Stimulated activated CD4-positive, alpha-beta T cell treated with anti-CD3 and anti-CD28 coated beads, Interleukin-2, amount 100 ng/mL, for 4 hours (primary cell): Measurements from ENCODE around the gene HOOK2.

Source experiments
- DNase-seq: peaks from one replicate; pipeline ENCODE4 v3.0.0-alpha.2; 2020; ENCODE audit warnings: low read depth

HOOK2 gene

GRCh38 chr19:12783291-12783848, 8.0 kb upstream of the HOOK2 start:
- DNase-seq = no peak

DNA sequence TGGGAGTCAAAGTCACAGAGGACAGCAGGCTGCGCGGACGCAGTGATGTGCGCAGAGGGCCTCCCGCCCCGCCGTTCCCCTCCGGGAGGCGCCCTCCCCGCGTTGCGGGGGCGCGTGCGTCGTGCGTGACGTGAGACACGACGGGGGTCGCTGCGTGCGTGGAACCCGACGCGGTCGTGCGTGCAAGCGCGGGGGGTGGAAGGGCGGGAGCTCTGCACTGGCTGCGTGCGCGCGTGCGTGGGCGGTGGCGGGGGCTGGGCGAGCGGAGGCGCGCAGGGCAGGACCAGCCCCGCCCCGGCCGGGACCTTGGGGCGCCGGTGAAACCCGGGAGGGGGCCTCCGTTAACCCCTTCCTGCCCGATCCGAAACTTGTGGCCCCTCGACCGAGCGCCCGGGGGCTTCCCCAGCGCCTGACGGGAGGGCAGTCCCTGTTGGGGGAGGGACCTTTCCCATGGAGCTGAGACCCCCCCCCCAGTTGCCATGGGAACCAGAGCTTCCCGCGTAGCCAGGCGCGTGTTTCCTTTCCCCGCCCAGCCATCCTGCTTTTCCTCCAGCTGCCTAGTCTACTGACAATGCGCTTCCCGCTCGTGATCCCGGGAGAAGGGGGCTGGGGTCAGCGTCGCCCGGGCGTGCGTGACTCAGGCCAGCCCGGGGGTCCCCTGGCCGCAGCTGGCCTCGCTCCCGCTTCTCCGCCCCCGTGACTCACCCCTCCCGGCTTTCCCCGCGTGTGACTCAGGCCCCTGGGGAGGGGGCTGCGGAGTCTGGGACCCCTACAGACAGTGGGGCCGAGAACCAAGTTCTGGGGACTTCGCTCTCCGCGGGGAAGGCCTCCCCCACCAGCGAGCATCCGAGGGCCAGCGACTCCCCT, 7.3 kb upstream of the HOOK2 start:
- peak; percentile 92 for DNase-seq

DNA sequence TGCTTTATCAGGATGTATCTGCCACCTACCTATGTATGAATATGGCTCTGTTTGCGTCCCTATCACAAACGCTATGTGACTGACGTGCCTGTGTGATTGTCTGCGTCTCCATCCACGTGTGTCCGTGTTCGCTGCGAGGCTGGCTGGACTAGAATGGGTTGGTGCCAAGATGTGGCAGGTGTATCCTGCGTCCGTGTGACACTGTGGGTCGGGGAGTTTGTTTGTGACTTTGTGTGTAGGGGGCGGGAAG, 6.7 kb upstream of the HOOK2 start:
- DNase-seq = no peak

GRCh38 chr19:12779162-12779993, 4.0 kb upstream of the HOOK2 start:
- no peak for DNase-seq

- DNase-seq = no peak
Measured at GRCh38 chr19:12778905-12779161, 3.5 kb upstream of the HOOK2 start.

- no peak for DNase-seq
Measured at GRCh38 chr19:12778017-12778904, 2.9 kb upstream of the HOOK2 start.

DNA sequence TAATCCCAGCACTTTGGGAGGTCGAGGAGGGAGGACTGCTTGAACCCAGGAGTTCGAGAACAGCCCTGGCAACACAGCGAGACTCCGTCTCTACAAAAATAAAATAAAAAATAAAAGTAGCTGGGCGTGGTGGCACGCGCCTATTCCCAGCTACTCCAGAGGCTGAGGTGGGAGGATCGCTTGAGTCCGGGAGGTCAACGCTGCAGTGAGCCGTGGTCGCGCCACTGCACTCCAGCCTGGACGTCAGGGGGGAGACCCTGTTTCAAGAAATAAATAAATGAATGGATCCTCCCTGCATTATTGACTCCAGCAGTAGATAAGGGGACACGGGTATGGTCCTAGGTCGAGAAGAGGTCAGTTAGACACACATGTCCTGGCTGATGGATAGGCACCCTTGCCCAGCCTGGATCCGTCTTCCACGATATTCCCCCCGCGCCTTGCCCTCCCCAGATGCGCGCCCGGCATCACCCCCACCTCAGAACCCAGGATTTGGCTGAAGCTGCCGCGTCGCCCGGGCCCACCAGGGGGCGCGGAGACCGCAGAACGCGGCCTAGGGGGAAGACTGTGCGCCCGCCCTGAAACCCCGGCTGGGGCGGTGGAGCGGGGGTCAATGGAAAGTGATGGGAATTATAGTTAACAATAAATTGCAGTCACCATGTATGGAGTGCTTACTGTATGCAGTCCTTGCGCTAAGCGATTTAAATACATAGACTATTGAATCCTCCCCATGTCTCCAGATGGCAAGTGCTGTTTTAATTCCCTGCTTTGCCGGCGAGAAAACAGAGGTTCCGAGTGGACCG, 2.1 kb upstream of the HOOK2 start:
- peak; percentile 69 for DNase-seq

GRCh38 chr19:12773571-12773970, 1.8 kb downstream of the HOOK2 start:
- DNase-seq = no peak

DNA sequence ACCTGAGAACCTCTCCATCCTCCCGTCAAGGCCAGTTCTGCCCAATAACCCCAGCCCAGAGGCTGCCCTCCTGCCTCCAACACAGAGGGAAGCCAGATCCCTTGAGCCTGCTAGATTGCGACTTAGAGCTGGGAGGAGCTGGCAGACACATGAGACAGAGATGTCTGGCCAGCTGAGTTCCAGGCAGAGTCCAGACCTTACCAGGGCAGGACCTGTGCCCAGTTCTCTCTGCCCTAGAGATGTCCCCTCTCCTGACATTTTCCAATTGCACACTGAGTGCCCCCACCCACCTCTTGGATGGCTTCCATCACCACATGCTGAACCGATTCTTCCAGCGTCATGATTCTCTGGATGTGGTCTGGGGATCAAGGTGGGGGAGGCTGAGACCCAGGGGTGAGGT, 3.0 kb downstream of the HOOK2 start:
- no peak for DNase-seq

DNA sequence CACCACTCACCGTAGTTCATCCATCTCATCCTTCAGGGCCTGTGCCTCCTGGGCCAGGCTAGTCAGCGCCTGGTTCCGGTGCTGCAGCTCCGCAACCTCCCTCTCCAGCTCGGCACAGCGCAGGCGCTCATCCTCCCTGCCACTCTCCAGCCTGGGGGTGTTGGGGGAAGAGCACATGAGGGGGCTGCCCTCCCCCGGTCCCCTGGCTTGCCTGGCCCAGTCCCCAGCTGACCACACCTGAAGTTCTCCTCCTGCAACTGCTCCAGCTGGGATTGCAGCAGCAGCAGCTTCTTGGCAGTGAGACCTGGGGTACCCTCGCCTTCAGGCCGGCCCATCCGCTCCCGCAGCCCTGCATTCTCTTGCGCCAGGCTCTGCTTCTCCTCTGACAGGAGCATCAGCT, 4.4 kb downstream of the HOOK2 start:
- no peak for DNase-seq

GRCh38 chr19:12769689-12770088, 5.7 kb downstream of the HOOK2 start:
- peak; percentile 67 for DNase-seq

DNA sequence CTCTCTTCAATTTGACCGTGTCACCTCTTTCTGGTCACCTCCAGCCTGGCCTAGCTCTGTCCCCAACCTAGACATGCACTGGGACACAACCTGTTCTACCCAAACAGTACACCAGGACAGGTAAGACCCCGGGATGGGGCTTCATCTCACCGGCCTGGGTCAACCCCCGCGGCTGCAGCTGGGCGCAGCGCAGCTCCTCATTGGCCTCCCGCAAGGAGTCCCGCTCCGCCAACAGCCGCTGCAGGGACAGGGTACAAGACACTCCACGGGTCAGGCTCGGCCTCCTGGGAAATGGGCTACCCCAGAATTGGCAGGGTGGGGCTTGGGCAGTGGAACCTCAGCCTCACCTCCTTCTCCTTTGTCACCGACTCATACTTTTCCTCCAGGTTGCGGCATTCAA, 7.7 kb downstream of the HOOK2 start:
- no peak for DNase-seq

GRCh38 chr19:12767150-12767549, 8.2 kb downstream of the HOOK2 start:
- no peak for DNase-seq

- no peak for DNase-seq
Measured at GRCh38 chr19:12766051-12766521, 9.3 kb downstream of the HOOK2 start.

DNA sequence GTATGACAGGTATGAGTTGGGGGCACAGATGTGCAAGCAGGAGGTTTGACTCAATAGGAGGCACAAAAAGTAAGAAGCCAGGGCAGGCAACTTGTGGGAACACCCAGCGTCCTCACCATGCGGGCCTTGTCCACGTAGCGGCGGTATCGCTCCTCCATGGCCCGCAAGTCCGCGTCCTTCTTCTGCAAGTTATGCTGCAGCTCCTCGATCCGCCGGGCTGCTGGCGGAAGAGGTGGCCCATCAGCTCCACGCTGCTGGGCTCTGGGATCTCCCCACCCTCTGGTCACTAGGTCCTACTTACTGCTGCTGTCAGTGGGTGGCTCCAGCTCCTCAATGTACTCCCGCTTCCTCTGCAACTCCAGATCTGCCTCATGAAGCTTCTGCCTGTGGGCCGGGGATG, 10.7 kb downstream of the HOOK2 start:
- DNase-seq = no peak

DNA sequence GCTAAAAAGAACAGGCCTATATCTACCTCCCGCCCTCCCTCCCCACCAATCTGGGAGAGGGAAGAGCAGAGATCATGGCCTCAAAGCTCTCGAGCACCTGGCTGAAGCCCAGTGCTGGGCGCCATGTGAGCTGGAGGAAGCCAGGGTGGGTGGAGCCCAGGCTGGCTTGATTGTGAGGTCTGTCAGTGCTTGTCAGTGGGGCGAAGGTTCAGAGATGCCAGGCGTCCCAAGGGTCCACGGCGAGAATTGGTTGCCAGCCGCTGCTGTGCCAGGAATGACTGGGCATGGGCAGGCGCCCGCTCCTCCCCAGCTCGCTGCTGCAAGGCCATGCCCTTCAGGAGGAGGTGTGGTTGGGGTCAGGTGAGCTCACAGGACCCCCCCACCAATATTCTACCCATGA, 12.3 kb downstream of the HOOK2 start:
- no peak for DNase-seq

DNA sequence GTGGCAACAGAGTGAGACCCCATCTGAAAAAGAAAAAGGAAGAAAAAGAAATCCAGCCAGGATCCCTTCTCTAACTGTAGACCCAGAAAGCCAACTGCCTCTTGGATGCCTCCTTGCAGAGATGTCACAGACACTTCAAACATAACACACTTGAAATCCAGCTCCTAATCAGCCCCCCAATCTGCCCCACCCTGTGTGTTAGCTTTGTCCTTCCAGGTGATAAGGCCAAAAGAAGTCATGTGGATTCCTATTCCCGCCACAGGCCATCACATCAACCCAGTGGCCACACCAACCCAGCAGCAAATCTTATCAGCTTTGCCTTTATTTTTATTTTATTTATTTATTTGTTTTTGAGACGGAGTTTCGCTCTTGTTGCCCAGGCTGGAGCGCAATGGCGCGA, 15.7 kb downstream of the HOOK2 start:
- DNase-seq = no peak

DNA sequence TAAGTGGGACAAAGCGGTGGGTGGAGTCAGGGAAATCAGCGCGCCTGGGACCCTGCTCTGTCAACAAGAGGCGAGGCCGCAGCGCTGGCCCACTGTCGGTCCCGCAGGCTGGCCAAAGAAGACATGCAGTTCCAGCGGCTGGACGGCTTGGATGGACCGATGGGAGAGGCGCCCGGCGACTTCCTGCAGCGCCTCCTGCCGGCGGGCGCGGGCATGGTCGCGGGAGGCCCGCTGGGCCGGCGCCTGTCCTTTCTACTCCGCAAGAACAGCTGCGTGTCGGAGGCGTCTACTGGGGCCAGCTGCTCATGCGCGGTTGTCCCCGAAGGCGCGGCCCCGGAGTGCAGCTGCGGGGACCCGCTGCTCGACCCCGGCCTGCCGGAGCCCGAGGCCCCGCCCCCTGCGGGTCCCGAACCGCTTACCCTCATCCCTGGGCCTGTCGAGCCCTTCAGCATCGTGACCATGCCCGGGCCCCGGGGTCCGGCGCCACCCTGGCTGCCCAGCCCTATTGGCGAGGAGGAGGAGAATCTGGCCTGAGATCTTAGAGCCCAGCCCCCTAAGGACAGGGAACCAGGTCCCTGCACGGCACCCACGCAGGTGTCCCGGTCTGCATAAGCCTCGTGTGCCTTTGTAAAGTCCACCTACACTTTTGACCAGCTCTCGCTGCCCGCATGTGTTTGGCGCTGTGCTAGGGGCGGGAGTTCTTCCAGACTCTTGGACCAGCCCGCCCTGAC, 17.6 kb downstream of the HOOK2 start:
- DNase-seq = no peak

GRCh38 chr19:12756150-12756883, 19.0 kb downstream of the HOOK2 start:
- no peak for DNase-seq
